ENCODE results near the gene HOXA7. TPM values are rescaled to one million over a fixed set of nuclear protein-coding genes. Genes with fewer than 3 reads are reported as not detected.
A peak's percentile ranks its signal among the peaks of the same experiment; 100 is the strongest.

Gene HOXA7
- total and polyA plus RNA-seq, 2 of the 8 experiments (the other 6 are each of a cell fraction or from before 2014, with no cell fraction given) = 0.03 TPM; not detected in 1

DNA sequence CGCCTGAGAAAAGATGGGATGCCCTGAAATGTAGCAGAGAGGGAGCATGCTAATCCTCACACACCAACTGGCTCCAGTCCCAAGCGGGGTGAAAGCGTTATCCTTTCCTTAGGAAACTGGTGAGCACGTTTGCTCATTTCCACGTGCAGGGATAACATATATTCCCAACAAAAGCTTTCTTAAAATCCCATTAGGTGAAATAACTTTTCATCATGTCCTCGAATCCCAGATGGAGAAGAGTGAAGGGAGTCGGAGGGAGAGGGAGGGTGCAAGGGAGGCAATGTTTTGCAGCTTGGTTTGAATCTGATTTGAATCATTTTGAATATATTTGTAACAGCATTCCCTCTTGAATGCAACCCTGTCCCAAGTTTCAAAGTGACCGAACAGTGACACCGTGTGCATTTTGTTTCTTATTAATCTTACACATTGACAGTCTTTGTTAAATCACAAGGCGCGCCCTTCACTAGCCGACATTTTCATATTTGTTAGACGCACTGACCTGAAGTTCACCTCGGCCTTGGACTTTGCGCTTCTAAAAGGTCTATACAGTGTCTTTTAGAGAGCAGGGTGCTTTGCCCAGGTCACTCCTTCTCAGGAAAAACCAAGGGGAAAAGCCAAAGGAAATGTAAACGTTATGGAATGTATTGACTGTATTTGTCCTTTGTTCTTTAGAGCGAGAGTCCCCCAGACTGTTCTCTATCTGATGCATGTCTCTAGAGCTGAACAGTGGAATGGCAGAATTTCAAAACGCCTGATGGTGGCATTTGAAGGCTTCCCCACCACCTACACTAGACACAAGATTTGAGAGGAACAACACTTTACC is 22.9 kb downstream of the HOXA7 start:
- CTCF ChIA-PET (ENCODE audit: partially characterized antibody) = interaction anchor here (1.5 to 2.7 kb wide), 4 partner anchors 8 to 446 kb away, joined by 4 to 10 read pairs (median 8); partner anchors contain the start of gene HOXA5
- TF ChIP-seq CEBPB (IDR thresholded peaks at IDR 0.05; ENCODE audit: low read depth, low read length) = no peak
- peak; percentile 87 for TF ChIP-seq EZH2 (IDR thresholded peaks at IDR 0.05; ENCODE audit: low read depth, low read length, severe bottlenecking)
- TF ChIP-seq, protein P1, sequence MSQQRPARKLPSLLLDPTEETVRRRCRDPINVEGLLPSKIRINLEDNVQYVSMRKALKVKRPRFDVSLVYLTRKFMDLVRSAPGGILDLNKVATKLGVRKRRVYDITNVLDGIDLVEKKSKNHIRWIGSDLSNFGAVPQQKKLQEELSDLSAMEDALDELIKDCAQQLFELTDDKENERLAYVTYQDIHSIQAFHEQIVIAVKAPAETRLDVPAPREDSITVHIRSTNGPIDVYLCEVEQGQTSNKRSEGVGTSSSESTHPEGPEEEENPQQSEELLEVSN (IDR thresholded peaks at IDR 0.05) = no peak
- TF ChIP-seq NRF1 (IDR thresholded peaks at IDR 0.05; ENCODE audit: low read depth, low read length) = no peak
- TF ChIP-seq POU5F1 (IDR thresholded peaks at IDR 0.05; ENCODE audit: low read depth, low read length) = no peak
- TF ChIP-seq SUZ12 (IDR thresholded peaks at IDR 0.05; ENCODE audit: low read length) = peak; percentile 91
- TF ChIP-seq SAP30 (IDR thresholded peaks at IDR 0.05; ENCODE audit: insufficient read depth, insufficient replicate concordance, low read length) = no peak
- TF ChIP-seq, protein P2, sequence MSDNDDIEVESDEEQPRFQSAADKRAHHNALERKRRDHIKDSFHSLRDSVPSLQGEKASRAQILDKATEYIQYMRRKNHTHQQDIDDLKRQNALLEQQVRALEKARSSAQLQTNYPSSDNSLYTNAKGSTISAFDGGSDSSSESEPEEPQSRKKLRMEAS (IDR thresholded peaks at IDR 0.05) = no peak
- TF ChIP-seq RNF2 (IDR thresholded peaks at IDR 0.05; ENCODE audit: borderline replicate concordance, low read depth, low read length, missing control alignments, poor library complexity, severe bottlenecking) = peak; percentile 86
- Histone ChIP-seq H3K4me3 (ENCODE audit: extremely low read depth in 1 of 4, insufficient read depth in 2 of 4, low read depth in 3 of 4, low read length in 4 of 4) (no peak overlapping the region), H3K79me1 (ENCODE audit: low read depth, low read length) (no peaks in the 10 kb centered on the region), H4K5ac (ENCODE audit: insufficient read length, low read depth, low read length) (no peak overlapping the region), H2AK5ac (ENCODE audit: low read depth, low read length) (no peak overlapping the region), H3K27ac (ENCODE audit: low read depth, low read length) (no peak overlapping the region), H4K20me1 (replicated peaks in 1 of 2; ENCODE audit: control insufficient read depth in 1 of 2, insufficient read depth in 2 of 2, low read length in 2 of 2) (peaks cover 14 to 24% of the 10 kb centered on the region in 2 experiments), H4K91ac (replicated peaks; ENCODE audit: insufficient read length, low read length) (no peak overlapping the region), H3K18ac (ENCODE audit: extremely low read depth, low read length) (no peak overlapping the region), H3K9me3 (ENCODE audit: insufficient read depth in 2 of 2, low read depth in 1 of 2, low read length in 1 of 2) (peaks cover 0 to 4% of the 10 kb centered on the region in 2 experiments; a peak in 1 of 4 replicates), H4K8ac (ENCODE audit: extremely low read depth, insufficient read depth, low read length) (no peak overlapping the region), H2AFZ (ENCODE audit: low read length) (no peak overlapping the region), H3K4me2 (ENCODE audit: insufficient read depth in 1 of 2, low read depth in 2 of 2, low read length in 2 of 2) (no peak overlapping the region), H3K4ac (replicated peaks; ENCODE audit: insufficient read length, low read depth, low read length) (no peak overlapping the region), H3K27me3 (replicated peaks in 1 of 4; ENCODE audit: control insufficient read depth in 3 of 4, extremely low read depth in 1 of 4, insufficient read depth in 3 of 4, low read length in 3 of 4) (peaks cover 96 to 100% (median 100%) of the 10 kb centered on the region in 4 experiments), H3K23me2 (ENCODE audit: low read depth, low read length) (peaks cover 4% of the 10 kb centered on the region; the same call in 1 of the 2 replicates), H3K23ac (ENCODE audit: insufficient read length) (no peak overlapping the region), H3K56ac (replicated peaks; ENCODE audit: insufficient read length, low read depth, low read length) (no peak overlapping the region), H2BK5ac (ENCODE audit: low read depth, low read length) (no peak overlapping the region), H3K4me1 (replicated peaks in 1 of 4; ENCODE audit: control insufficient read depth in 3 of 4, insufficient read depth in 4 of 4, low read length in 3 of 4) (peaks cover 0 to 4% (median 2%) of the 10 kb centered on the region in 4 experiments; a peak in 4 of 7 replicates), H2BK120ac (replicated peaks; ENCODE audit: low read depth, low read length) (no peak overlapping the region), H3K79me2 (ENCODE audit: control insufficient read depth in 1 of 2, insufficient read depth in 2 of 2, low read length in 2 of 2) (no peaks in the 10 kb centered on the region), H2BK20ac (ENCODE audit: low read length) (no peak overlapping the region), H3K36me3 (ENCODE audit: control insufficient read depth in 2 of 4, insufficient read depth in 4 of 4, low read length in 3 of 4) (peaks cover 0 to 16% (median 0%) of the 10 kb centered on the region in 4 experiments; a peak in 2 of 8 replicates), H2BK15ac (ENCODE audit: low read length) (no peak overlapping the region), H2BK12ac (ENCODE audit: low read depth, low read length) (no peak overlapping the region), H3K9ac (replicated peaks in 1 of 4; ENCODE audit: extremely low read depth in 1 of 4, low read depth in 3 of 4, low read length in 3 of 4) (no peak overlapping the region), H3K14ac (ENCODE audit: insufficient read length) (no peak overlapping the region)
- 28% methylated on average over 18 of the region's 18 CpGs; no CpG with 5 or more reads in 1 of the 2 experiments for WGBS, 2 experiments (ENCODE audit: extremely low coverage in 1 of 2, insufficient coverage in 1 of 2, insufficient read length in 1 of 2, insufficient replicate concordance in 2 of 2, low coverage in 1 of 2, low lambda C conversion rate in 2 of 2, missing lambda C conversion rate in 1 of 2)
- no peak for FAIRE-seq
- POLR2A ChIA-PET (ENCODE audit: partially characterized antibody) = no interaction called here
- peak in 1 of 2 experiments; percentile 38 for DNase-seq (ENCODE audit: low read depth in 1 of 2, low spot score in 2 of 2)

Data from H1 (cell line).